Naive thymus-derived CD8-positive, alpha-beta T cell (primary cell): ENCODE results near the gene CDH23. TPM values are rescaled to one million over a fixed set of nuclear protein-coding genes. Genes with fewer than 3 reads are reported as not detected.
"Not testable (repeated sequence)": the region's sequence is repeated elsewhere in the genome, so short reads cannot be mapped to it uniquely, and the experiment has no call there.

Source experiments
- ATAC-seq, 2 donors: fragments of 150-1000 bp; cut with Tn5 transposase in 1 of 2; sonication (Bioruptor Pico), chemical (Tn5 transposase) in 1 of 2; 1 replicate in 1 of 2; 2 replicates in 1 of 2; pipeline ENCODE4 v1.10.0; 2021; ENCODE audit warnings: mild to moderate bottlenecking in 2 of 2, moderate library complexity in 2 of 2
- POLR2A ChIA-PET: fragments of 350-600 bp; sonication (Branson Sonifier 250); formaldehyde crosslinking; loops from one replicate; lab custom pipeline; 2021; ENCODE audit warnings: antibody characterized with exemption; lab: Charles Lee
- DNase-seq, 10 donors: peaks; one replicate each; pipeline versions ENCODE4 v3.0.0 to v3.0.0-alpha.2; 2020 to 2022
- H3K27ac Mint-ChIP-seq, 10 donors: one replicate each; pipeline ENCODE4 v1.8.0; 2020 to 2022; ENCODE audit warnings: mild to moderate bottlenecking in 10 of 10, mixed read lengths in 10 of 10, moderate library complexity in 4 of 10, inconsistent platforms in 1 of 10
- H3K27me3 Mint-ChIP-seq, 5 donors: one replicate each; pipeline ENCODE4 v1.8.0; 2021 to 2022; ENCODE audit warnings: mixed read lengths in 5 of 5
- H3K36me3 Mint-ChIP-seq, 3 donors: one replicate each; pipeline ENCODE4 v1.8.0; 2020 to 2022; ENCODE audit warnings: mixed read lengths in 3 of 3, mild to moderate bottlenecking in 2 of 3, inconsistent platforms in 1 of 3
- H3K4me1 Mint-ChIP-seq, 4 donors: one replicate each; pipeline ENCODE4 v1.8.0; 2021 to 2022; ENCODE audit warnings: mixed read lengths in 4 of 4
- H3K4me3 Mint-ChIP-seq, 10 donors: one replicate each; pipeline ENCODE4 v1.8.0; 2020 to 2022; ENCODE audit warnings: mild to moderate bottlenecking in 10 of 10, mixed read lengths in 10 of 10, moderate library complexity in 6 of 10, inconsistent platforms in 1 of 10
- H3K9me3 Mint-ChIP-seq, 9 donors: one replicate each; pipeline ENCODE4 v1.8.0; 2020 to 2022; ENCODE audit warnings: mixed read lengths in 9 of 9, mild to moderate bottlenecking in 3 of 9, inconsistent platforms in 1 of 9, moderate library complexity in 1 of 9
- polyA plus RNA-seq, 3 donors: library from polyadenylated mRNA; unstranded; fragments of 300-500 nt; fragmentation: Illumina TruSeq; gene quantifications; one replicate each; pipeline ENCODE4 v1.2.3, GENCODE V29; 2021
- total RNA-seq, 8 experiments: library from RNA in 2 of 8; stranded (reverse) in 2 of 8; gene quantifications; one replicate each; pipeline ENCODE4 v1.2.3 and lab custom pipeline; 2021 to 2026

Gene CDH23
- total and polyA plus RNA-seq, 5 experiments from 2014 or later, result 0.82 to 10.2 (median 3.8) TPM

- ATAC-seq (no peak), DNase-seq (no peak)
- Mint-ChIP-seq H3K4me1 (peaks cover 0 to 3% (median 0%) of the 10 kb centered on the region in 4 donors), H3K4me3 (no peak overlapping the region), H3K36me3 (no peaks in the 10 kb centered on the region), H3K9me3 (no peaks in the 10 kb centered on the region), H3K27ac (no peak overlapping the region), H3K27me3 (no peaks in the 10 kb centered on the region)
- POLR2A ChIA-PET, result no interaction called here
These were observed 199.4 kb downstream of the CDH23 start for GRCh38 chr10:71596127-71596526.

- POLR2A ChIA-PET, result no interaction called here
- H3K9me3 Mint-ChIP-seq, result no peaks in the 10 kb centered on the region
- peaks cover 0 to 3% (median 0%) of the 10 kb centered on the region in 4 donors for H3K4me1 Mint-ChIP-seq
- no peak for ATAC-seq
- no peaks in the 10 kb centered on the region for H3K27me3 Mint-ChIP-seq
- H3K27ac Mint-ChIP-seq, result no peak overlapping the region
- no peak for DNase-seq
- no peaks in the 10 kb centered on the region for H3K36me3 Mint-ChIP-seq
- no peak overlapping the region for H3K4me3 Mint-ChIP-seq
These were observed 200.0 kb downstream of the CDH23 start for GRCh38 chr10:71596759-71597158.

GRCh38 chr10:71597821-71598498 lies 201.2 kb downstream of the CDH23 start:
- H3K27ac Mint-ChIP-seq, result no peak overlapping the region
- H3K4me3 Mint-ChIP-seq, result no peak overlapping the region
- DNase-seq (peak in 1 of 10 donors; percentile 4), ATAC-seq (no peak)
- H3K27me3 Mint-ChIP-seq, result no peaks in the 10 kb centered on the region
- POLR2A ChIA-PET, result no interaction called here
- no peaks in the 10 kb centered on the region for H3K36me3 Mint-ChIP-seq
- no peaks in the 10 kb centered on the region for H3K9me3 Mint-ChIP-seq
- peaks cover 0 to 3% (median 0%) of the 10 kb centered on the region in 4 donors for H3K4me1 Mint-ChIP-seq

GRCh38 chr10:71598621-71599055 lies 201.9 kb downstream of the CDH23 start:
- POLR2A ChIA-PET, result no interaction called here
- peaks cover 0 to 3% (median 0%) of the 10 kb centered on the region in 4 donors for H3K4me1 Mint-ChIP-seq
- H3K4me3 Mint-ChIP-seq, result no peak overlapping the region
- no peaks in the 10 kb centered on the region for H3K9me3 Mint-ChIP-seq
- ATAC-seq (no peak), DNase-seq (no peak)
- H3K36me3 Mint-ChIP-seq, result no peaks in the 10 kb centered on the region
- no peak overlapping the region for H3K27ac Mint-ChIP-seq
- no peaks in the 10 kb centered on the region for H3K27me3 Mint-ChIP-seq

DNA sequence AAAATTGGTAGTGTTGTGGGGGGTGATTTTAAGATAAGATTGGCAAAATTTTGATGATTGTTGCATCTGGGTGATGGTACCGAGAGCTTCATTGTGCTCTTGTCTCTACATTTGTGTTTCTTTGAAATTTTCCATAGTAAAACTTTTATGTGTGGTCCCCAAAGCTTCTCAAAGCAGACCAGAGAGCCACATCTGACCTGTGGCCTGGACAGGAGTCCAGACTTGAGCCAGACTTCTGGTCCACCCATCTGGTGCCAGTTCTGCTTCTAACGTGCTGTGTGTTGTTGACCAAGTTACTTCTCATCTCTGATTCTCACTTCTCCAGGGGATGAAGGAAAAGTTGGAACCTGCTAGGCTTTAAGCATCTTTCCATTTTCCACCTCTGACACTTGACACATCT lies 202.8 kb downstream of the CDH23 start:
- DNase-seq (no peak), ATAC-seq (no peak)
- no peak overlapping the region for H3K27ac Mint-ChIP-seq
- H3K27me3 Mint-ChIP-seq, result no peaks in the 10 kb centered on the region
- H3K4me3 Mint-ChIP-seq, result no peak overlapping the region
- POLR2A ChIA-PET, result no interaction called here
- peaks cover 0 to 3% (median 0%) of the 10 kb centered on the region in 4 donors for H3K4me1 Mint-ChIP-seq
- no peaks in the 10 kb centered on the region for H3K36me3 Mint-ChIP-seq
- no peaks in the 10 kb centered on the region for H3K9me3 Mint-ChIP-seq

- H3K36me3 Mint-ChIP-seq, ATAC-seq, H3K4me3 Mint-ChIP-seq, H3K27ac Mint-ChIP-seq, DNase-seq, H3K9me3 Mint-ChIP-seq, POLR2A ChIA-PET, H3K27me3 Mint-ChIP-seq, H3K4me1 Mint-ChIP-seq: not testable (repeated sequence)
These were observed 203.5 kb downstream of the CDH23 start for GRCh38 chr10:71600242-71600641.

GRCh38 chr10:71600849-71601248 lies 204.1 kb downstream of the CDH23 start:
- no peak for DNase-seq
- Mint-ChIP-seq H3K4me3 (no peak overlapping the region), H3K4me1 (peaks cover 0 to 3% (median 1%) of the 10 kb centered on the region in 4 donors), H3K27ac (no peak overlapping the region), H3K9me3 (no peaks in the 10 kb centered on the region), H3K36me3 (no peaks in the 10 kb centered on the region), H3K27me3 (no peaks in the 10 kb centered on the region)
- no peak for ATAC-seq
- POLR2A ChIA-PET, result no interaction called here

DNA sequence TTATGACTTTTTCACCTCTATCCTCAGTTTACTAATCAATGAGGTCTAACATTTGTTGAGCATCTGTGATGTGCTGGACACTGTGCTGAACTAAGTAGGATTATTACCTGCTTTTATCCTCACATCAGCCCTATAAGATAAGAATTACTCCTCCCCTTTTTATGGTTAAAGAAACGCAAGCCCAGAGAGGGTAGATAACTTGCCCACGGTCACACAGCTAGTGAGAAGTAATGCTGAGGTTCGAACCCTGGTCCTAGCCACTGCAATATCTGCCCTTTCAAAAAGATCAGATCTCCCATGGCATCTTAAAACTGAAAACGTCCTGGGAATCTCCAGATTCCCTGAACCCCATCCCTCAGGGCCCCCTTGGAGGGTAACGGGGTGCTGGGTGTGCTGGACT lies 204.6 kb downstream of the CDH23 start:
- Mint-ChIP-seq H3K27ac (no peak overlapping the region), H3K36me3 (no peaks in the 10 kb centered on the region), H3K27me3 (no peaks in the 10 kb centered on the region), H3K4me3 (no peak overlapping the region), H3K4me1 (peaks cover 0 to 3% (median 1%) of the 10 kb centered on the region in 4 donors), H3K9me3 (no peaks in the 10 kb centered on the region)
- POLR2A ChIA-PET, result no interaction called here
- ATAC-seq, result no peak
- DNase-seq, result no peak

GRCh38 chr10:71603150-71603549 lies 206.4 kb downstream of the CDH23 start:
- H3K27me3 Mint-ChIP-seq, result no peaks in the 10 kb centered on the region
- ATAC-seq (no peak), DNase-seq (no peak)
- POLR2A ChIA-PET, result no interaction called here
- no peak overlapping the region for H3K4me3 Mint-ChIP-seq
- no peaks in the 10 kb centered on the region for H3K9me3 Mint-ChIP-seq
- H3K27ac Mint-ChIP-seq, result peak overlapping the region in 2 of 10 donors; percentile 25 to 61
- no peaks in the 10 kb centered on the region for H3K36me3 Mint-ChIP-seq
- peaks cover 0 to 2% (median under 1%) of the 10 kb centered on the region in 4 donors for H3K4me1 Mint-ChIP-seq

GRCh38 chr10:71603754-71604153 lies 207.0 kb downstream of the CDH23 start:
- ATAC-seq, result no peak
- no peak for DNase-seq
- Mint-ChIP-seq H3K4me3 (no peak overlapping the region), H3K9me3 (no peaks in the 10 kb centered on the region), H3K4me1 (peaks cover 0 to 2% (median 0%) of the 10 kb centered on the region in 4 donors), H3K27ac (no peak overlapping the region), H3K36me3 (no peaks in the 10 kb centered on the region), H3K27me3 (no peaks in the 10 kb centered on the region)
- POLR2A ChIA-PET, result no interaction called here

DNA sequence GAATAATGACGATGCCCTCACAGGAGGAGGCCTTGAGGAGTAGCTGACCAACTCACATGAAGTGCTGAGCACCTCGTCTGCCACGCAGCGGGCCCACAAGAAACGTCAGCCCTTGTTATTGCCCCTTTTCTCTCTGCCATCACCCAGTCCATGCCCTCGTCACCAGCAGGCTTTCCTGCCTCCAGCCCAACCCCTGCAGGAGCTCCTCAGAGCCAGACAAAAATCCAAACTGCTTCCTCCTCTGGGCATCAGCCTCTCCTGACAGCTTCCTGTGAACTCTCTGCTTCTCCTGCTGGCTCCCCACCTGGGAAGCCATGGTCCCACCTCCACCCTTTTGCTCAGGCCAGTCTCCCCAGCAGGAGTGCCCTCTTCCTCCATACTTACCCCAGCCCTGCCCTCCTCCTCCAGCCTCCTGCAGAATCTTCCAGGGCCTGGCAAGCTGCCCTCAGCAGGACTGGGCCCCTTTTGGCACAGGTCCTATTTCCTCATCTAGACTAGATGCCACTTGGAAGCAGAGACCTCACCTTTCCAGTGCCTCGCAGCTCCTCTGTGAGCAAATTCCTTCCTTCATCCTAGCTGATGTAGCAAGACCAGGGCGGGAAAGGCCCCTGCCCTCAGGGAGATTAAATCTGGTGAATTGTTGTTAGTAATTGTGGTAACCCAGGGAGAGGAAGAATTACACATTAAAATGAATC lies 207.8 kb downstream of the CDH23 start:
- H3K27me3 Mint-ChIP-seq, result peaks cover 0 to 3% (median 0%) of the 10 kb centered on the region in 5 donors
- H3K9me3 Mint-ChIP-seq, result no peaks in the 10 kb centered on the region
- H3K4me3 Mint-ChIP-seq, result no peak overlapping the region
- DNase-seq, result no peak
- ATAC-seq, result no peak
- peaks cover 0 to 3% (median 2%) of the 10 kb centered on the region in 4 donors for H3K4me1 Mint-ChIP-seq
- no peaks in the 10 kb centered on the region for H3K36me3 Mint-ChIP-seq
- H3K27ac Mint-ChIP-seq, result no peak overlapping the region
- POLR2A ChIA-PET, result no interaction called here

DNA sequence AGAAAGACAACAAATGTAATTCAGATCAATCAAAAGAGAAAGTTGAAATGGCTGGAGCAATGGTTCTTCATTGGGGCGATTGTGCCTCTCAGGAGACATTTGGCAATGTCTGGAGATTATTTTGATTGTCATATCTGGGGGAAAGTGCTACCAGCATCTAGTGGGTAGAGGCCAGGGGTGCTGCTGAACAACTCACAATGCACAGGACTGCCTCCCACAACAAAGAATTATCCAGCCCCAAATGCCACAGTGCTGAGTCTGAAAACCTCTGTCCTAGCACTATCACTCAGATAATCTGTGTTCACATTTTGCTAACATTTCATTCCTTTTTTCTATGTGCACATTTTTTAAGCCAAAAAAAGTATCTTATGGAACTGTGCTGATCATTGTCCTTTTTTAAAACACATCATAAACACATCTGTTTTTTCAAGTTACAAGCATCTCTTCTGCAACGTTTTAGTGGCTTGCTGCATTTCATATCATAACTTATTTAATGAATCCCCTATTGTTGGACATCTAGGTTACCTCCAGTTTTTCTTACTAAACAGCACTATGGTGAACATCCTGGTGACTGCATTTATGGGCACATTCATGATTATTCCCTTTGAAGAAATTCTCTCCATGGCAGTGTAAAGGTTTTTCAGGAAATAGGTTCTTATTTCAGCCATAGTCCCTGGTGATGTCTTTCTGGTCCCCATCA lies 208.7 kb downstream of the CDH23 start:
- Mint-ChIP-seq H3K27ac (peak overlapping the region in 1 of 10 donors; percentile 30), H3K36me3 (no peaks in the 10 kb centered on the region), H3K4me3 (no peak overlapping the region), H3K4me1 (peaks cover 0 to 3% (median 2%) of the 10 kb centered on the region in 4 donors), H3K27me3 (peaks cover 0 to 3% (median 0%) of the 10 kb centered on the region in 5 donors), H3K9me3 (no peaks in the 10 kb centered on the region)
- ATAC-seq (no peak), DNase-seq (no peak)
- POLR2A ChIA-PET, result no interaction called here
